ENCODE results near the gene CACUL1.
"Not testable (repeated sequence)": the region's sequence is repeated elsewhere in the genome, so short reads cannot be mapped to it uniquely, and the experiment has no call there.

Gene CACUL1

GRCh38 chr10:118668228-118668952, 86.4 kb downstream of the CACUL1 start:
- Mint-ChIP-seq H3K9me3 (peaks cover under 1% of the 10 kb centered on the region), H3K36me3 (ENCODE audit: low read depth) (peaks cover 4% of the 10 kb centered on the region), H3K4me1 (ENCODE audit: low read depth) (peaks cover 23% of the 10 kb centered on the region), H3K4me3 (no peak overlapping the region), H3K27me3 (no peaks in the 10 kb centered on the region), H3K27ac (no peak overlapping the region)

GRCh38 chr10:118667732-118668131, 87.0 kb downstream of the CACUL1 start:
- no peak overlapping the region for H3K4me3 Mint-ChIP-seq
- peaks cover 30% of the 10 kb centered on the region for H3K4me1 Mint-ChIP-seq (ENCODE audit: low read depth)
- H3K9me3 Mint-ChIP-seq, result peaks cover 5% of the 10 kb centered on the region
- H3K27me3 Mint-ChIP-seq, result no peaks in the 10 kb centered on the region
- H3K36me3 Mint-ChIP-seq (ENCODE audit: low read depth), result no peaks in the 10 kb centered on the region
- no peak overlapping the region for H3K27ac Mint-ChIP-seq

- peaks cover 8% of the 10 kb centered on the region for H3K36me3 Mint-ChIP-seq (ENCODE audit: low read depth)
- H3K4me3 Mint-ChIP-seq, result no peak overlapping the region
- H3K4me1 Mint-ChIP-seq (ENCODE audit: low read depth), result peaks cover 41% of the 10 kb centered on the region
- no peak overlapping the region for H3K27ac Mint-ChIP-seq
- H3K9me3 Mint-ChIP-seq, result peaks cover 12% of the 10 kb centered on the region
- H3K27me3 Mint-ChIP-seq, result peaks cover 3% of the 10 kb centered on the region
Measured at GRCh38 chr10:118666350-118666749, 88.4 kb downstream of the CACUL1 start.

GRCh38 chr10:118664321-118664720, 90.4 kb downstream of the CACUL1 start:
- peaks cover 20% of the 10 kb centered on the region for H3K9me3 Mint-ChIP-seq
- H3K27me3 Mint-ChIP-seq, result peaks cover 3% of the 10 kb centered on the region
- H3K4me1 Mint-ChIP-seq (ENCODE audit: low read depth), result peaks cover 41% of the 10 kb centered on the region
- peaks cover 8% of the 10 kb centered on the region for H3K36me3 Mint-ChIP-seq (ENCODE audit: low read depth)
- H3K27ac Mint-ChIP-seq, result no peak overlapping the region
- H3K4me3 Mint-ChIP-seq, result no peak overlapping the region

GRCh38 chr10:118663176-118663575, 91.6 kb downstream of the CACUL1 start:
- peaks cover 3% of the 10 kb centered on the region for H3K27me3 Mint-ChIP-seq
- no peak overlapping the region for H3K27ac Mint-ChIP-seq
- peaks cover 20% of the 10 kb centered on the region for H3K9me3 Mint-ChIP-seq
- peaks cover 43% of the 10 kb centered on the region for H3K4me1 Mint-ChIP-seq (ENCODE audit: low read depth)
- no peak overlapping the region for H3K4me3 Mint-ChIP-seq
- peaks cover 8% of the 10 kb centered on the region for H3K36me3 Mint-ChIP-seq (ENCODE audit: low read depth)

GRCh38 chr10:118662228-118663035, 92.3 kb downstream of the CACUL1 start:
- Mint-ChIP-seq H3K36me3 (ENCODE audit: low read depth) (peaks cover 8% of the 10 kb centered on the region), H3K4me3 (no peak overlapping the region), H3K27me3 (peaks cover 3% of the 10 kb centered on the region), H3K4me1 (ENCODE audit: low read depth) (peaks cover 50% of the 10 kb centered on the region), H3K9me3 (peaks cover 20% of the 10 kb centered on the region), H3K27ac (no peak overlapping the region)

- Mint-ChIP-seq H3K4me1 (ENCODE audit: low read depth) (peaks cover 56% of the 10 kb centered on the region), H3K27ac (no peak overlapping the region), H3K9me3 (peaks cover 20% of the 10 kb centered on the region), H3K4me3 (no peak overlapping the region), H3K36me3 (ENCODE audit: low read depth) (peaks cover 8% of the 10 kb centered on the region), H3K27me3 (peaks cover 3% of the 10 kb centered on the region)
Measured at GRCh38 chr10:118658762-118659161, 96.0 kb downstream of the CACUL1 start.

GRCh38 chr10:118658168-118658567, 96.6 kb downstream of the CACUL1 start:
- not testable (repeated sequence) for H3K27ac Mint-ChIP-seq; H3K36me3 Mint-ChIP-seq (ENCODE audit: low read depth); H3K27me3 Mint-ChIP-seq; H3K4me3 Mint-ChIP-seq
- Mint-ChIP-seq H3K4me1 (ENCODE audit: low read depth) (peaks cover 50% of the 10 kb centered on the region), H3K9me3 (peaks cover 17% of the 10 kb centered on the region)

- not testable (repeated sequence) for H3K27ac Mint-ChIP-seq; H3K4me1 Mint-ChIP-seq (ENCODE audit: low read depth); H3K27me3 Mint-ChIP-seq; H3K36me3 Mint-ChIP-seq (ENCODE audit: low read depth); H3K4me3 Mint-ChIP-seq
- H3K9me3 Mint-ChIP-seq, result peaks cover 11% of the 10 kb centered on the region
Measured at GRCh38 chr10:118645294-118645693, 109.5 kb downstream of the CACUL1 start.

- H3K9me3 Mint-ChIP-seq, result peaks cover 9% of the 10 kb centered on the region
- H3K27ac Mint-ChIP-seq, result no peak overlapping the region
- H3K4me3 Mint-ChIP-seq, result no peak overlapping the region
- no peaks in the 10 kb centered on the region for H3K36me3 Mint-ChIP-seq (ENCODE audit: low read depth)
- H3K4me1 Mint-ChIP-seq (ENCODE audit: low read depth), result no peaks in the 10 kb centered on the region
- no peaks in the 10 kb centered on the region for H3K27me3 Mint-ChIP-seq
Measured at GRCh38 chr10:118642228-118642627, 112.5 kb downstream of the CACUL1 start.

- Mint-ChIP-seq H3K4me1 (ENCODE audit: low read depth) (no peaks in the 10 kb centered on the region), H3K27me3 (no peaks in the 10 kb centered on the region), H3K27ac (no peak overlapping the region), H3K4me3 (no peak overlapping the region), H3K9me3 (peaks cover 9% of the 10 kb centered on the region), H3K36me3 (ENCODE audit: low read depth) (no peaks in the 10 kb centered on the region)
Measured at GRCh38 chr10:118638680-118639079, 116.1 kb downstream of the CACUL1 start.

GRCh38 chr10:118635674-118636402, 118.9 kb downstream of the CACUL1 start:
- Mint-ChIP-seq H3K9me3 (peaks cover 9% of the 10 kb centered on the region), H3K36me3 (ENCODE audit: low read depth) (no peaks in the 10 kb centered on the region), H3K4me1 (ENCODE audit: low read depth) (no peaks in the 10 kb centered on the region), H3K27me3 (no peaks in the 10 kb centered on the region), H3K27ac (no peak overlapping the region), H3K4me3 (no peak overlapping the region)

GRCh38 chr10:118633786-118634185, 121.0 kb downstream of the CACUL1 start:
- no peak overlapping the region for H3K4me3 Mint-ChIP-seq
- H3K27ac Mint-ChIP-seq, result no peak overlapping the region
- H3K36me3 Mint-ChIP-seq (ENCODE audit: low read depth), result no peaks in the 10 kb centered on the region
- no peaks in the 10 kb centered on the region for H3K27me3 Mint-ChIP-seq
- H3K4me1 Mint-ChIP-seq (ENCODE audit: low read depth), result no peaks in the 10 kb centered on the region
- no peaks in the 10 kb centered on the region for H3K9me3 Mint-ChIP-seq

GRCh38 chr10:118629211-118629610, 125.6 kb downstream of the CACUL1 start:
- no peaks in the 10 kb centered on the region for H3K27me3 Mint-ChIP-seq
- H3K4me1 Mint-ChIP-seq (ENCODE audit: low read depth), result no peaks in the 10 kb centered on the region
- no peak overlapping the region for H3K27ac Mint-ChIP-seq
- H3K36me3 Mint-ChIP-seq (ENCODE audit: low read depth), result no peaks in the 10 kb centered on the region
- no peak overlapping the region for H3K4me3 Mint-ChIP-seq
- no peaks in the 10 kb centered on the region for H3K9me3 Mint-ChIP-seq

GRCh38 chr10:118628397-118628796, 126.4 kb downstream of the CACUL1 start:
- no peaks in the 10 kb centered on the region for H3K27me3 Mint-ChIP-seq
- no peaks in the 10 kb centered on the region for H3K4me1 Mint-ChIP-seq (ENCODE audit: low read depth)
- H3K36me3 Mint-ChIP-seq (ENCODE audit: low read depth), result no peaks in the 10 kb centered on the region
- H3K9me3 Mint-ChIP-seq, result no peaks in the 10 kb centered on the region
- H3K27ac Mint-ChIP-seq, result no peak overlapping the region
- H3K4me3 Mint-ChIP-seq, result no peak overlapping the region
